Psoas muscle (tissue), 8 donors: ENCODE measurements around the gene KDM7A. TPM values are rescaled to one million over a fixed set of nuclear protein-coding genes. Genes with fewer than 3 reads are reported as not detected.

Experiments used
- ATAC-seq, 4 donors: fragments of 200-7000 bp; cut with Tn5 transposase; one replicate each; pipeline ENCODE4 v1.9.1; 2020; ENCODE audit warnings: moderate library complexity in 3 of 4, mild to moderate bottlenecking in 2 of 4
- DNase-seq, 2 donors: peaks; one replicate each; pipeline ENCODE4 v3.0.0-alpha.2; 2020
- H3K27ac ChIP-seq: fragments of 200-600 bp; one replicate; pipeline ENCODE4 v1.8.0; 2022
- H3K27me3 ChIP-seq, 3 donors: fragments of 200-600 bp in 1 of 3; one replicate each; pipeline versions ENCODE4 v1.6.1 to v1.8.0; 2013 to 2022; ENCODE audit warnings: low read length in 2 of 3, mild to moderate bottlenecking in 2 of 3, moderate library complexity in 1 of 3; ENCODE audit not compliant: insufficient read depth in 3 of 3
- H3K36me3 ChIP-seq, 2 donors: fragments of 200-600 bp in 1 of 2; one replicate each; pipeline versions ENCODE4 v1.6.1 to v1.8.0; 2013 to 2022; ENCODE audit warnings: low read depth in 1 of 2, mild to moderate bottlenecking in 1 of 2, moderate library complexity in 1 of 2; ENCODE audit not compliant: insufficient read depth in 1 of 2
- H3K4me1 ChIP-seq: fragments of 200-600 bp; one replicate; pipeline ENCODE4 v1.8.0; 2022
- H3K4me3 ChIP-seq: fragments of 200-600 bp; one replicate; pipeline ENCODE4 v1.8.0; 2022; ENCODE audit warnings: mild to moderate bottlenecking
- H3K9me3 ChIP-seq: fragments of 200-600 bp; one replicate; pipeline ENCODE4 v1.8.0; 2022
- WGBS, 3 donors: extraction: QIAGEN DNeasy Blood & Tissue Kit; methylation state at CpG; one replicate each; pipeline versions ENCODE4 v1.1.6 to v1.1.7; 2013; 5-methylcytosine and 5-hydroxymethylcytosine counted together
- intact Hi-C, 2 donors: fragments of 100-400 bp; cut with DNase I; formaldehyde crosslinking; loops; one replicate each; pipeline versions ENCODE4 v1.11.0 to v1.14.2; 2022
- polyA plus RNA-seq, 3 donors: library from polyadenylated mRNA; stranded (reverse); fragments of 200-250 nt; gene quantifications; one replicate each; pipeline ENCODE4 v1.2.3, GENCODE V29; 2013
- total RNA-seq, 4 donors: library from RNA; stranded (reverse); fragmentation: NEBNext Ultra II Directional in 2 of 4; extraction: Animal tissue kit (Norgen Biotek cat#: 25700) in 2 of 4; gene quantifications; one replicate each; pipeline versions ENCODE4 v1.2.1 to v1.2.4, GENCODE V29; 2021 to 2023
- TF ChIP-seq, protein P1 (sequence below): fragments of 200-600 bp; IDR thresholded peaks from one replicate; pipeline ENCODE4 v1.8.0; 2022; ENCODE audit warnings: antibody characterized with exemption
- donor health status: healthy with polysubstance abuse.
- donor health status: DM: no; HTN: no; CAD: no; lungs with moderate emphysema.
- donor health status: Bipolar disorder and iron deficiency.
- donor health status: healthy.
- donor health status: DM: yes; HTN: yes; CAD: no.
- donor health status: DM: no; HTN: no; CAD: no.
- donor health status: DM: no; HTN: no; CAD: no.
- donor health status: DM: yes; HTN: yes; CAD: no.

KDM7A gene
- total and polyA plus RNA-seq, 7 donors, result 5.5 to 59.4 (median 27.4) TPM

DNA sequence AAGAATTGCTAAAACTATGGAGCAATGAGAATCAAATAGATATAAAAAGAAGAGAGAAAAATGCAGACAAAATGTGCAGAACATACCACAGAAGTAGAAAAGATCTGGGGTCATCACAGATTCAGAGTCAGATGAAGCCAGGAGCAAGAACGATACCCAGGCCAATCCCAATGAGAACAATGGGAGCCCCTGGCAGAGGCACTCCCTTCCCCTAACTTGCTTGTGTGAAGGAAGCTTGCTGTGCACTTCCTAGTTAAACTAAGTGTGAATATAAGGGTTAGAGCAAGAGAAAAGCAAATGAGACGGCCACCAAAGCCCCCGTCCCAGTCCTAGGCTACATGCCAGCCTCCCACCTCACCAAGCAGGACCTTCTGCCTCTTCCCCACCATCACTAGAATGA is 126.7 kb downstream of the KDM7A start:
- TF ChIP-seq, protein P1, sequence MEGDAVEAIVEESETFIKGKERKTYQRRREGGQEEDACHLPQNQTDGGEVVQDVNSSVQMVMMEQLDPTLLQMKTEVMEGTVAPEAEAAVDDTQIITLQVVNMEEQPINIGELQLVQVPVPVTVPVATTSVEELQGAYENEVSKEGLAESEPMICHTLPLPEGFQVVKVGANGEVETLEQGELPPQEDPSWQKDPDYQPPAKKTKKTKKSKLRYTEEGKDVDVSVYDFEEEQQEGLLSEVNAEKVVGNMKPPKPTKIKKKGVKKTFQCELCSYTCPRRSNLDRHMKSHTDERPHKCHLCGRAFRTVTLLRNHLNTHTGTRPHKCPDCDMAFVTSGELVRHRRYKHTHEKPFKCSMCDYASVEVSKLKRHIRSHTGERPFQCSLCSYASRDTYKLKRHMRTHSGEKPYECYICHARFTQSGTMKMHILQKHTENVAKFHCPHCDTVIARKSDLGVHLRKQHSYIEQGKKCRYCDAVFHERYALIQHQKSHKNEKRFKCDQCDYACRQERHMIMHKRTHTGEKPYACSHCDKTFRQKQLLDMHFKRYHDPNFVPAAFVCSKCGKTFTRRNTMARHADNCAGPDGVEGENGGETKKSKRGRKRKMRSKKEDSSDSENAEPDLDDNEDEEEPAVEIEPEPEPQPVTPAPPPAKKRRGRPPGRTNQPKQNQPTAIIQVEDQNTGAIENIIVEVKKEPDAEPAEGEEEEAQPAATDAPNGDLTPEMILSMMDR, result no peak
- intact Hi-C loops, result no loop called here
- Histone ChIP-seq H3K4me3 (no peak overlapping the region), H3K27ac (no peak overlapping the region), H3K36me3 (peaks cover 0 to 15% of the 10 kb centered on the region in 2 donors), H3K27me3 (peaks cover 0 to under 1% (median 0%) of the 10 kb centered on the region in 3 donors), H3K4me1 (no peaks in the 10 kb centered on the region), H3K9me3 (no peaks in the 10 kb centered on the region)
- no peak for DNase-seq
- no peak for ATAC-seq
- WGBS, 3 donors, result 57 to 74% (median 62%) methylated on average over 3 of the region's 3 CpGs

DNA sequence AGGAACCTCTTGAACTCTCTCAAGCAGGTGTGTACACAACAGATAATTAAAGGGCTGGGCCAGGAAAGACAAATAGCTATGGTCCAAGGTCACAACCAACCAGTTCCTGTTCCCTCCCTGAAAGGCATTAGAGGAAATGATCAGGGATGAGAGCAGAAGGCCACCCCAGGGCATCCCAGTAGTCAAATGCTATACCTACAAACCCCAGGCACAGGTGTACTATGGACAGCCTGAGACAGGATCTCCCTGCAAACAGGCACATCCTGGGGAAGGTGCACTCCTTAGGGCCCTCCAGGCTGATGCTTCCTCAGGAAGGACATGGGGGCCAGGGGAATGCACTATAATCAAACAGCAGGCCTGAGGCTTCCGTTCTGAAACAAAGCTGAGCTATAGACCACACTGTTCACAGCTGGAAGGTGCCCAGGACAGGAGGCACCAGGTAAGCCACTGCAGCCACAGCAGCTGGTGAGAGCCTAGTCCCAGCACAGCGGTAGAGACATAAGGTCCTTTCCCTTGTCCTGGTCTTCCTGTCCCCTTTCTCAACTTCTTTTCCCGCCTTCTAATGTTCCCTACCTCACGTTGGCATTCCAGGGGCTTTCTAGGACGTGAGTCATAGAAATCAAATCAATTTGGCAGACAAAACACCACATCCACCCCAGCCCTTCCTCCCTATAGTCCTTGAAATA is 127.3 kb downstream of the KDM7A start:
- H3K4me3 ChIP-seq, result no peak overlapping the region
- DNase-seq, result no peak
- peaks cover 0 to 21% of the 10 kb centered on the region in 2 donors for H3K36me3 ChIP-seq
- intact Hi-C loops, result no loop called here
- no peak for ATAC-seq
- H3K27me3 ChIP-seq, result peaks cover 0 to 2% (median 0%) of the 10 kb centered on the region in 3 donors
- H3K4me1 ChIP-seq, result no peaks in the 10 kb centered on the region
- H3K27ac ChIP-seq, result no peak overlapping the region
- TF ChIP-seq, protein P1, result no peak
- 53 to 67% (median 56%) methylated on average over 5 of the region's 5 CpGs for WGBS, 3 donors
- no peaks in the 10 kb centered on the region for H3K9me3 ChIP-seq

DNA sequence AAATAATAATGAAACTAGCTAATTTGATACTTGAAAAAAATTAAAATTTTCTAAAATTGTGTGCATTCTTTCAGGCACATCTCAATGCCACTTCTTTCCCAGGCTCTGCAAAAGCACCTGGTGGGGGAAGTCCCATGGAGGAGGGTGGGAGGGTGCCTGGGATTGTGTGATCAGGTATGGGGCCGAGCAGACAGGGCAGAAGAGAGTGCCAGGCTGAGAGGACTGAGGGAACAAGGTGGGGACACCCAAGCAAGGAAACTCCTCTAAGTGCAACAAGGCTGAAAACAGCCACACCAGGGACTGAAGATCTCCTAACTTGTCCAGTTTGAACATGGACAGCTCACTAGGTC is 127.8 kb downstream of the KDM7A start:
- ATAC-seq (no peak), DNase-seq (no peak)
- WGBS, 3 donors, result 61 to 82% (median 82%) methylated on average over 1 of the region's 1 CpG
- Histone ChIP-seq H3K4me3 (no peak overlapping the region), H3K4me1 (no peaks in the 10 kb centered on the region), H3K27me3 (peaks cover 0 to 2% (median 0%) of the 10 kb centered on the region in 3 donors), H3K9me3 (no peaks in the 10 kb centered on the region), H3K27ac (no peak overlapping the region), H3K36me3 (peaks cover 0 to 22% of the 10 kb centered on the region in 2 donors)
- TF ChIP-seq, protein P1, result no peak
- intact Hi-C loops, result no loop called here

DNA sequence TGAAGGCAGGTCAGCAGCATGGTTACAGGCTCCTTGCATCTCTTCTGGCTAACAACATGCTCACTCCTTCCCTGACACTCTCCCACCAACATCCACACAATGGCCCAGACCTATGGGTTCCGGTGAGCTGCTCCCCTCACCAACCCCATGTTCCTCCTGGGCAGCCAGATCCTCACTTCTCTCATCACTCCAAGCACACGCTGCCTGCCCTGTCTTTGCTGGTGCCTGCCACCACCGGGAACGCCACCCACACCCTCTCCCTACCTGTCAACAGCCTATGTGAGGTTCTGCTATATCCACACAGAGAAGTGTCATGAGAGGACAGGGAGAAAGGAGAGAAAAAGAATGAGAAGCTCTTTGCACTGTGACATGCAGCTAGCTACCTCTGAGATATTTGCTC is 128.6 kb downstream of the KDM7A start:
- WGBS, 3 donors, result 91 to 95% (median 93%) methylated on average over 4 of the region's 4 CpGs
- intact Hi-C loops, result no loop called here
- Histone ChIP-seq H3K36me3 (peaks cover 0 to 22% of the 10 kb centered on the region in 2 donors), H3K4me1 (no peaks in the 10 kb centered on the region), H3K27me3 (peaks cover 0 to 2% (median 0%) of the 10 kb centered on the region in 3 donors), H3K27ac (no peak overlapping the region), H3K9me3 (no peaks in the 10 kb centered on the region), H3K4me3 (no peak overlapping the region)
- TF ChIP-seq, protein P1, result no peak
- DNase-seq (no peak), ATAC-seq (no peak)

DNA sequence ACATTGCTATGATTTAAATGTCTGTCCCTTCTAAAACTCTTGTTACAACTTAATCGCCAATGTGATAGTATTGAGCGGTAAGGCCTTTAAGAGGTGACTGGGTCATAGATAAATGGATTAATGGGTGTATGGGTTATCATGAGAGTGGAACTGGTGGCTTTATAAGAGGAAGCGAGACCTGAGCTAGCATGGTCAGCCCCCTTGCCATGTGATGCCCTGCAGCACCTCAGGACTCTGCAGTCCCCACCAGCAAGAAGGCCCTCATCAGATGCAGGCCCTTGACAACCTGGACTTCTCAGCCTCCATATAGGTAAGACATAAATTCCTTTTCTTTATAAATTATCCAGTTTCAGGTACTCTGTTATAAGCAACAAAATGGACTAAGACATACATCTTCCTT is 129.6 kb downstream of the KDM7A start:
- Histone ChIP-seq H3K4me3 (no peak overlapping the region), H3K9me3 (no peaks in the 10 kb centered on the region), H3K27ac (no peak overlapping the region), H3K36me3 (peaks cover 0 to 22% of the 10 kb centered on the region in 2 donors), H3K27me3 (peaks cover 0 to 2% (median 0%) of the 10 kb centered on the region in 3 donors), H3K4me1 (no peaks in the 10 kb centered on the region)
- TF ChIP-seq, protein P1, result no peak
- ATAC-seq (no peak), DNase-seq (no peak)
- intact Hi-C loops, result no loop called here
- WGBS, 3 donors, result 98 to 99% (median 98%) methylated on average over 3 of the region's 3 CpGs
